Measurements from ENCODE around the gene HPCAL4.

The HPCAL4 gene

GRCh38 chr1:39628807-39629350, 62.4 kb downstream of the HPCAL4 start:
- Histone ChIP-seq H3K9me3 (ENCODE audit: control insufficient read depth, insufficient read depth, low read length) (no peaks in the 10 kb centered on the region), H3K9ac (ENCODE audit: low read depth, low read length) (no peak overlapping the region), H3K36me3 (ENCODE audit: insufficient read depth, low read length) (no peaks in the 10 kb centered on the region), H3K4me1 (ENCODE audit: insufficient read depth, low read length) (no peaks in the 10 kb centered on the region; the same call in 1 of the 2 replicates)
